HG03108 (cell line): ENCODE results near the gene SPTBN2.

Source experiments
- ATAC-seq: cut with Tn5 transposase; IDR thresholded peaks from one replicate; pipeline ENCODE4 v1.9.1; 2021; ENCODE audit warnings: moderate library complexity; ENCODE audit not compliant: unreplicated experiment

Gene SPTBN2

GRCh38 chr11:66705587-66706335, 23.3 kb downstream of the SPTBN2 start:
- no peak for ATAC-seq

DNA sequence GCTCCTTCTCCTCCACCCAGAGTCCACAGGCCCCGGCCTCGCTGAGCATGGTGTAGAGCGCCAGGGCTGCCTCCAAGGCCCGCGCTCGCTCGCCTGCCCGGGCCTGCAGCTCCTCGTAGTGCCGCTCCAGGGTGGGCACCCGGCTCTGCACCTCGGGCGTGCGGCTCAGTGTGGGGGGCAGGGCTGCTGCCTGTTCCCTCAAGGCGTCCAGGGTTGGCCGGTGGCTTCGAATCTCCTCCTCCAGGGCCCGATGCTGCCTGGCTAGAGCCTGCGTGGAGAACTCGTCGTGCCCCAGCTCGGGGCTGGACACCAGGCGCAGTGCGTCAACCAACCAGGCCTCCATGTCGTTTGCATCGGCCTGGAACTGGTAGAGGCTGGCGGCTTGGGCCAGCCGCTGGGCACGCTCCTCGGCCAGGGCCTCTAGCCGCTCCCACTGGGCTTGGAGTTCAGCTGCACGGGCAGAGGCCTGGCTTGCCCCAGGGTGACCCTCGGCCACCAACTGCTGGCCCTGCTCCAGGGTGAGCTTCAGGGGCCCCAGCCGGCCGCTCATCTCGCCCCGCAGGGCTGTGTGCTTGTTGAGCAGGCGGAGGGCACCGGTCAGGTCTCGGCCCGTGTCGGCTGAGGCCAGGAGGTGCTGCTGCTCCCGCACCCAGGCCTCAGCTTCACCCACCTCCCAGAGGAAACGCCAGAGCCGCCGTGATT, 24.2 kb downstream of the SPTBN2 start:
- ATAC-seq, result no peak

GRCh38 chr11:66701432-66702240, 27.4 kb downstream of the SPTBN2 start:
- ATAC-seq, result no peak

GRCh38 chr11:66700742-66701141, 28.3 kb downstream of the SPTBN2 start:
- no peak for ATAC-seq

- ATAC-seq, result no peak
These were observed 28.7 kb downstream of the SPTBN2 start for GRCh38 chr11:66700337-66700736.

GRCh38 chr11:66698491-66698890, 30.5 kb downstream of the SPTBN2 start:
- no peak for ATAC-seq

DNA sequence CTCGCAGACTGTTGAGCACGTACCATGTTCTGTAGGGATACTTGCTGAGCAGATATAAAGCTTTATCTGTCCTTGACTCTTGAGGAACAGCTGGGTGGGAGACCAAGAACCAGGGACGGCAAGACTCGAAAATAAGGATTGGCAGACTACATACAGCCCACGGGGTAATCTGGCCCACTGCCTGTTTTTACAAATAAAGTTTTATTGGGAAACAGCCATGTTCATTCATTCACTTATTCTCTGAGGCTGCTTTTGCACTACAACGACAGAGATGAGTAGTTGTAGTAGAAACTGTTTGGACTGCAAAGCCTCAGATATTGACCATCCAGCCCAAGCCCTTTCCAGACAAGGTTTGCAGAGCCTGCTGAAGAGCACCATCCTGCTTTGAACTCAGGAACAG, 31.0 kb downstream of the SPTBN2 start:
- no peak for ATAC-seq

DNA sequence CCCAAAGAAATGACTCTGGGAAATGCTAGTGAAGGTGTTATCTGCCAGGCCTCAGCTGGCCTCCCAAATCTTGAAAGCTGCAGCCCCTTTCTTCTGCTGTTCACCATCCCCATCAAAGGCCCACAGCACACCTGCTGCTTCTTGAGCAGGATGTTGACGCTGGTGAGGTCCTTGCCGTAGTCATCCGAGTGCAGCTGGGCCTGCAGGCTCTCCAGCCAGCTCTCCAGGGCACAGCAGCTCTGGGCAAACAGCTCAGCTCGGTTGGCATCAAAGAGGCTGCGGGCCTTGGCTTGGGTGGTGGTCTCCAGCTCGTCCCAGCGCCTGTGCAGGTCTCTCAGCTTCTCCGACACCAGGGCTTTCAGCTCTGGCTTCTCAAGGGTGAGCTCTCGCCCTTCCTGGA, 32.9 kb downstream of the SPTBN2 start:
- no peak for ATAC-seq

DNA sequence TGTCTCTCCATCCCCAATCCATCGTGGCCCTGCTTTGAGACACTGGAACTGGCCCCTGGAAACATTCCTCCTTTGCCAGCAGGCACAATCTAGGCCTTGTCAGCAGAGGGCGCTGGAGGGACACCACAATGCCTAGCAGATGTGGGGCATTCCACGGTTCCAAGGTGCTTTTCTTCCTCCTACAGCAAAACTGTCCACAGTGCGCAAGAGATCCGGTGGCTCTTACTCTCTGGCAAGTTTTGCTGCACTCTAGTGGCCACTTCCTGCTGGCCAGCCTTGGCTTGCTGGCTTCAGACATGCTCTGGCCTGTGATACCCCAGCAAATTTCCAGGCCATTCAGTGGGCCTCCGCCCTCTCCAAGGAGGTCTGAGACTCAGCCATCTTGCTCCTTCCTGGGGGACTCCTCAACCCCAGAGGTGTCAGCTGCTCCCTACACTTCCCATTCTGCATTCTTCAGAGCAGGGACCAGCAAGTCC, 34.2 kb downstream of the SPTBN2 start:
- peak; percentile 64 for ATAC-seq

DNA sequence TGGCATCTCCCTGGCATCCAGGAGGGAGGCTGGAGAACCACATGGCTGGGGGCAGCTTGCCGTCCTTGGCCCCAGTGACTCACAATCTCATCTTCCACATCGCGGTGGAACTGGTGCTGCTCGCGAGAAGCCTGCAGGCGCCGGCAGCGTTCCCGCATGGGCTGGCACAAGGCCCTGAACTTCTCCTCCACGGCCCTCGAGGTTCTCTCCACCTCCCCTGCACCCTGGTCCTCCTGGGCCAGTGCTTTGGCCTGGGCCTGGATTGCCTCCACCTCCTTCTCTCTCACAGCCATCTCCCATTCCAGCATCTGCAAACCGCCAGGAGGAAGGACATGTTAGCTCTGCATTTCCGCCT, 35.0 kb downstream of the SPTBN2 start:
- no peak for ATAC-seq

GRCh38 chr11:66693356-66694055, 35.5 kb downstream of the SPTBN2 start:
- ATAC-seq, result no peak

- no peak for ATAC-seq
These were observed 36.1 kb downstream of the SPTBN2 start for GRCh38 chr11:66692871-66693331.

DNA sequence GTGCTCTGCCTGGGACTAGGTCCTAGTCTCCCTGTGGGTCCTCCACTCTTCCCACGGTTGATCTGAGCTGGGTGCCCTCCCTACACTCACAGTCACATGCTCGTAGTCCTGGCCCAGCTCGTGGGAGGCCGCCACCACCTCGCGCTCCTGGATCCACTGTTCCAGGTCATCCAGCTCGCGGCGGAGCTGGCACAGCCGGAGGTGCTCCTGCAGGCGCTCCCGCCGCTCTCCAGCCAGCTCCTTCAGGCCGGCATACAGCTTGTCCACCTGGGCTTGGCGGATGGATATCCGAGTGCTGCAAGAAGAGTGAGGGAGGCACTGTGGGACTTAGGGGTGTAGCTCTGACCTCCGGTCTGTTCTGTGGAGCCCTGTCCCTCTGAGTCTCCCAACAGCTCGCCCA, 36.6 kb downstream of the SPTBN2 start:
- ATAC-seq, result no peak

- ATAC-seq, result no peak
These were observed 37.6 kb downstream of the SPTBN2 start for GRCh38 chr11:66691311-66691980.

GRCh38 chr11:66689661-66690590, 39.1 kb downstream of the SPTBN2 start:
- no peak for ATAC-seq

- no peak for ATAC-seq
These were observed 40.2 kb downstream of the SPTBN2 start for GRCh38 chr11:66688561-66689534.

DNA sequence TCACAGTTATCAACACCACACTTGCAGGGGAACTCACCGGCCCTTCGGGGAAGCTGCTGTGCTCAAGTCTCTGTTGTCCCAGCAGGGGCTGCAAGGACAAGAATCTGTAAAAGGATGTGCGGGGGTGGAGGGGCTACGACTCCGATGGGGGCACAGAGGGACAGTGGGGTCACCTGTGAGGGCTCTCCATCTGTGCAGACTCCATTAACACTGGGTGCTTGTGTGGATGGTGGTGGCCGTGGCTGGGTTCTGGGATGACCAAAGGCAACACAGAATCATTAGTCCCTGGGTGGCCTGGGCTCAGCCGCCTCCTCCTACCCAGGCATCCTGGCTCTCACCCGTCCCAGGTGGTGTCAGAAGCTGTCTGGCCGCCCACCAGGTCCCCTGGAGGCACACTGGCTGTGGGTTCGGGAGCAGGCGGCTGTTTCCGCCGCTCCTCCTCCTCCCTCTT, 41.2 kb downstream of the SPTBN2 start:
- ATAC-seq, result no peak
